GM10248 (cell line): Measurements from ENCODE around the gene CADM1.

Source experiments
- CTCF ChIA-PET: fragments of 300-600 bp; sonication (Branson Sonifier 250); formaldehyde crosslinking; extraction: SDS; loops from one replicate; lab custom pipeline; 2021; ENCODE audit warnings: antibody characterized with exemption; lab: Yijun Ruan, JAX
- POLR2A ChIA-PET: fragments of 350-650 bp; sonication (Branson Sonifier 250); formaldehyde crosslinking; extraction: SDS; loops from one replicate; lab custom pipeline; 2020; ENCODE audit warnings: antibody characterized with exemption; lab: Yijun Ruan, JAX
- DNase-seq: peaks from one replicate; pipeline ENCODE4 v3.0.0; 2012; ENCODE audit errors: extremely low spot score
- TF ChIP-seq, protein P1 (sequence below): IDR thresholded peaks from 2 replicates; pipeline ENCODE4 v1.5.1; 2012; ENCODE audit warnings: mild to moderate bottlenecking, low read depth; ENCODE audit errors: extremely low read depth, missing control alignments, control extremely low read depth

Gene CADM1

DNA sequence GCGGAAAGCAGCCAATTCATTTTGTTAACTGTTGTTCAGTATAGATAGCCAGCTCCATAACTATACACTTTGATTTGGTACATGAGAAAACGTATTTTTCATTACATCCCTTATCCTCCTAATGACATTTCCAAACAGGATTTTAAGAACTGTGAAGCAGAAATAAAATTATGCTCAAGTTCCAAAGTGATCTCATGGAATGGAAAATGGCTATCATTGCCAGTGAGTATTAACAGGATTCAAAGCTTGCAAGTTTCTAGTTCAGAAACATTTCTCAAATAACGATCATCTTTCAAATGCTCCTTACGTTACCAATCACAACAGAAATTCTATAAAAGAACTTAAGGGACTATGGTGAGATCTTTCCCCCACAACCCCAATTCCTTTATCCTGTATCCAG is 53.7 kb downstream of the CADM1 start:
- DNase-seq, result no peak
- ChIA-PET POLR2A (no interaction called here), CTCF (interaction anchor here (1.4 kb wide), 1 partner anchor 23 kb away, joined by 4 read pairs; no protein-coding TSS in a partner anchor)
- TF ChIP-seq, protein P1, sequence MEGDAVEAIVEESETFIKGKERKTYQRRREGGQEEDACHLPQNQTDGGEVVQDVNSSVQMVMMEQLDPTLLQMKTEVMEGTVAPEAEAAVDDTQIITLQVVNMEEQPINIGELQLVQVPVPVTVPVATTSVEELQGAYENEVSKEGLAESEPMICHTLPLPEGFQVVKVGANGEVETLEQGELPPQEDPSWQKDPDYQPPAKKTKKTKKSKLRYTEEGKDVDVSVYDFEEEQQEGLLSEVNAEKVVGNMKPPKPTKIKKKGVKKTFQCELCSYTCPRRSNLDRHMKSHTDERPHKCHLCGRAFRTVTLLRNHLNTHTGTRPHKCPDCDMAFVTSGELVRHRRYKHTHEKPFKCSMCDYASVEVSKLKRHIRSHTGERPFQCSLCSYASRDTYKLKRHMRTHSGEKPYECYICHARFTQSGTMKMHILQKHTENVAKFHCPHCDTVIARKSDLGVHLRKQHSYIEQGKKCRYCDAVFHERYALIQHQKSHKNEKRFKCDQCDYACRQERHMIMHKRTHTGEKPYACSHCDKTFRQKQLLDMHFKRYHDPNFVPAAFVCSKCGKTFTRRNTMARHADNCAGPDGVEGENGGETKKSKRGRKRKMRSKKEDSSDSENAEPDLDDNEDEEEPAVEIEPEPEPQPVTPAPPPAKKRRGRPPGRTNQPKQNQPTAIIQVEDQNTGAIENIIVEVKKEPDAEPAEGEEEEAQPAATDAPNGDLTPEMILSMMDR, result no peak

DNA sequence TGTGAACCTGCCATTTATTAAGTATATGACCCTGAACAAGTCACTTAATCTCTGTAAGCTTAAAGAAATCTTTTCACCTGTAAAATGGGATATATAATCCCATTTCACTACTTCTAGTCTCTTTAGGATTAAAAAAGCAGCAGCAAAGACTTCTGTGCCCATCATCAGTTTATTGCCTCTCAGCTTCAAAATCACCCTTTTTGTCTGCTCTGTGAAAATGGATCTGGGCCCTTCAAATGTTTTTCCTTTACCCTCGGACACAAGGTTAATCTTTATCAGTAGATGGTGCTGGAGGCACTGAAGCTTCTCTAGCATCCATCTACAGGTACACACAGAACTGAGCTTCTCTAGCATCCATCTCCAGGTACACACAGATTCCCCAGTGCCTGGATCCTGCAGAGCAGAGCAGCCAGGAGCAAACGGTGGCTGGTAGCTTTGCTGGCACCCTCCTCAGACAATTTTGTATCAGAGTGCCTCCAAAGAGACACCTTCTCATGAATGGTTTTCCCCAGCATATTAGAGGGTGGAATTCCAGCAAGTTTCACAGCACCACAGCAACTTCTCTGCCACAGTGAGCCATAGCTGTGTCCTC is 56.8 kb downstream of the CADM1 start:
- TF ChIP-seq, protein P1, result no peak
- POLR2A ChIA-PET, result no interaction called here
- CTCF ChIA-PET, result no interaction called here
- DNase-seq, result no peak

DNA sequence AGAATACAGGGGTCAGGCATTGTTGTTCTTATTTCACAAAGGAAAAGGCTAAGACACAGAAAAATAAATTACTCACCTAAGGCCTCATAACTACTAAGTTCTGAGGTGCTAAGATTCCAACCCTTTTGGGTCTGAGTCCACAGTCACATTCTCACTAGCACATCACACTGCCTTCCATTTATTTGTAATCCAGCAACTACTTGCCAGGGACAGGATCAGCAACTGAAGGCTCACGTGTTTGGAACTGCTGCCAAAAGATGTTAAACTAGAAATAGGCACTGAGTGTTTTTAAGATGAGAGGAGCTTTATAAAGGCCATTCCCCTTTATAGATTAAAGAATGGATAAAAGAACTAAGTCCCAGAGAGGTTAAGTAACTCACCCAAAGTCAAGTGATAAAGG is 58.0 kb downstream of the CADM1 start:
- ChIA-PET CTCF (interaction anchor here (1.8 kb wide), 1 partner anchor 17 kb away, joined by 4 read pairs; no protein-coding TSS in a partner anchor), POLR2A (no interaction called here)
- TF ChIP-seq, protein P1, result no peak
- no peak for DNase-seq

DNA sequence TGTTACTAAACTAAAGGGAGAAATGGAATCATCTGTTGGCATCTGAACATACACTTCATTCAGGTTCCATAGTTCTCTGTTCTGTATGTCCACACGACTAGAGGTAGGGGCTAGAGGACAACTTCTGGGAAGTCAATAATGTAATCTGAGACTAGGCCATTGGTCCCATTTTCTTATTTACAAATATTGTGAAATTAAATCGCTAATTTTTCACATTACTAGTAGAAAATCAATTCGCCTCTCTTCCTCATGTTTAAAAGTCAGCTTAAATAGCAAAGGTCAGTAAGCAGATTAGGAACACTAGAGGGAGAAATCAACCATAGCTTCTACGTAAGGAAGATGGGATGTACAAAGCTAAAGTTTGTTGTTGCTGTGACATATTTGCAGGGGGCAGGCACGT is 59.7 kb downstream of the CADM1 start:
- no peak for DNase-seq
- POLR2A ChIA-PET, result no interaction called here
- CTCF ChIA-PET, result interaction anchor here (1.0 to 1.8 kb wide), 2 partner anchors 13 to 19 kb away, joined by 3 to 4 read pairs; no protein-coding TSS in a partner anchor
- TF ChIP-seq, protein P1, result no peak

DNA sequence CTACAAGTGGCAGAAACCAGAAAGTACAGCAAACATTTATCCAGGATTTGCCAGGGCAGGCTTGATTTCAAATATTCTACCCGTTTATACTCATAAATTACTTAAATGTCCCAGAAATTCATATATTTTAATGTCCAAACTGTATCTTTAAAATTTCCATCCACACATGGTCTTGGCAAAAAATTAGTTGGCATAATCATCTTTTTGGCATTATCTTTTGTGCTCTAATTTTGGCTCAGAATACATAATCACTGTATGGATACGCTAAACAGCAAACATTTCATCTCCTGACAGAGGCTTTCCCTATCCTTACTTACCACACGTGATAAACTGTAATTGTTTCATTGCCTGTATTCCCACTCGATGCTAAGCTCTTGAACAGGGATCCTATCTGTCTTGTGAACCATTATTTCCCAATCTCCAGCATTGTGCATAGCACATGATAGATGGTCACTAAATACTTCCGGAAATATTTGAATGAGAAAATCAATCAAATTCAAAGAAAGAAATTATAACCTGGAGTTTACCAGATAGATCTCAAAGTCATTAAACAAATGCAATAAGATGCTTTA is 64.2 kb downstream of the CADM1 start:
- no peak for DNase-seq
- ChIA-PET POLR2A (no interaction called here), CTCF (no interaction called here)
- TF ChIP-seq, protein P1, result no peak

DNA sequence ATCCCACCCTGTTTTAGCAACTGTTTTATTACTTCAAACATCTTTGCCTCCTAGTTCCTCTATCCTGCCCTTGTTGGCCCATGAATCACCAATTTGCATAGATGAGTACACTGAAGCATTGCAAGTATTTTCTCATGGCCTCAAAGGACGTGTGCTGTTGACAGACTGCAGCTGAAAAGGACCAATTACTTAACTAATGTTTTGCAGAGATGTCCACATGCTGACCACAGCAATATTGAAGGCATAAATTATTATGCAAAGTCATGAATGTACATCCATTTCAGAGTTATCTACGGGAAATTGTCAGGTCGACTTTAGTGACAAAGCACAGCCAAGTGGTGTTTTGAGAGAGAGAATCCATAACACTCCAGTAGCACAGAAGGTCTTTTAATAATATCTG is 64.8 kb downstream of the CADM1 start:
- CTCF ChIA-PET, result no interaction called here
- POLR2A ChIA-PET, result no interaction called here
- TF ChIP-seq, protein P1, result no peak
- DNase-seq, result no peak
